Activated T-cell treated with anti-CD3 and anti-CD28 coated beads, Interleukin-2, amount 50 U/mL, for 4 hours (primary cell): ENCODE results near the gene HDAC4. TPM values are rescaled to one million over a fixed set of nuclear protein-coding genes. Genes with fewer than 3 reads are reported as not detected.

Source experiments
- ATAC-seq, 2 donors: fragments of 200-7000 bp; cut with Tn5 transposase; one replicate each; pipeline ENCODE4 v1.10.0; 2021
- DNase-seq: peaks from one replicate; pipeline ENCODE4 v3.0.0-alpha.2; 2020
- H3K27me3 Mint-ChIP-seq: one replicate; pipeline ENCODE4 v1.8.0; 2021; ENCODE audit warnings: low read depth, mixed read lengths
- H3K36me3 Mint-ChIP-seq: one replicate; pipeline ENCODE4 v1.8.0; 2022; ENCODE audit warnings: mixed read lengths; ENCODE audit not compliant: insufficient read depth
- H3K4me1 Mint-ChIP-seq: one replicate; pipeline ENCODE4 v1.8.0; 2021; ENCODE audit warnings: low read depth, mixed read lengths
- H3K4me3 Mint-ChIP-seq: one replicate; pipeline ENCODE4 v1.8.0; 2021; ENCODE audit warnings: mild to moderate bottlenecking, moderate library complexity, mixed read lengths
- H3K9me3 Mint-ChIP-seq: one replicate; pipeline ENCODE4 v1.8.0; 2021; ENCODE audit warnings: mixed read lengths
- total RNA-seq, 3 donors: library from RNA; stranded (reverse); gene quantifications; one replicate each; pipeline ENCODE4 v1.2.1, GENCODE V29; 2021

Gene HDAC4
- total RNA-seq, 3 donors from 2014 or later: 30.4 to 34.1 (median 31.9) TPM

DNA sequence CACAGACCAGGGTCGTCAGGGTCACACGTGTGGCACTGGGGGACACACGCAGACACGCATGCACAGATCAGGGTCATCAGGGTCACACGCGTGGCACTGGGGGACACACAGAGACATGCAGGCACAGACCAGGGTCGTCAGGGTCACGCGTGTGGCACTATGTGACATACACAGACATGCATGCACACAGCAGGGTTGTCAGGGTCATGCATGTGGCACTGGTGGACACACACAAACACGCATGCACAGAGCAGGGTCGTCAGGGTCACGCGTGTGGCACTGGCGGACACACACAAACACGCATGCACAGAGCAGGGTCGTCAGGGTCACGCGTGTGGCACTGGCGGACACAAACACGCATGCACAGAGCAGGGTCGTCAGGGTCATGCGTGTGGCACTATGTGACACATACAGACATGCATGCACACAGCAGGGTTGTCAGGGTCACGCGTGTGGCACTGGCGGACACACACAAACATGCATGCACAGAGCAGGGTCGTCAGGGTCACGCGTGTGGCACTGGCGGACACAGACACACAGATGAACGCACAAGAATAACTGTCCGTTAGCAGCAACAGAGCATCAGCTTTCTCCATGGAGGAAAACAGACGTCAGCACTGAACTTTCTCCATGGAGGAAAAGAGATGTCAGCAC is 34.9 kb downstream of the HDAC4 start:
- H3K4me3 Mint-ChIP-seq: no peak overlapping the region
- no peak for DNase-seq

DNA sequence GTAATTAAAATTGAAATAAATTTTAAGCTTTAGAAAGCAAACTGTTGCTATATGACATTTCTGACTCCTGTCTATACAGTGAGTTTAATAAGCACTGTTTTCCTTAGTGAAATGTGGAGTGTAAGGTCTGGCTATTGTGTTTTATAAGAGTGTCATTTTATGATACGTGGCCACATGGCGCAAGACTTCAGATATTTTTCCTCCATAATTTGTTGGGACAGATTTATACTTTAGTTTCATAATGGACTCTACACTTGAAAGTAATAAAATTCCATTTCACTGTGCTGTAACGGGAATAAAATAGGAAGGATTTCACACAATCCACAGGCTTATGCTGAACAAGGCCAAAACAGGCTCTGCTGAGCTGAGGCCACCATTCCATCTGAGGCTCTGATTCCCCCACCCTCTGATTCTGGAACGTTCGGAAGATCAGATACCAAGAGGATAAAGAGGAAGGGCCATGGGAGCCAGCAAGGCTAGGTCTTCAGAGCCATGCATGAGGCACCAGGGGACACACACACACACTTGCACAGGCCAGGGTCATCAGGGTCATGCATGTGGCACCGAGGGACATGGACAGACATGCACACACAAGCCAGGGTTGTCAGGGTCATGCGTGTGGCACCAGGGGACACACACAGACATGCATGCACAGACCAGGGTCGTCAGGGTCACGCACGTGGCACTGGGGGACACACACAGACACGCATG is 35.6 kb downstream of the HDAC4 start:
- H3K4me1 Mint-ChIP-seq: peaks cover 29% of the 10 kb centered on the region
- ATAC-seq: no peak
- H3K27me3 Mint-ChIP-seq: no peaks in the 10 kb centered on the region
- H3K4me3 Mint-ChIP-seq: no peak overlapping the region
- H3K36me3 Mint-ChIP-seq: peaks cover 3% of the 10 kb centered on the region
- no peak for DNase-seq
- H3K9me3 Mint-ChIP-seq: no peaks in the 10 kb centered on the region

More for the DNA sequence above, 34.9 kb downstream of the HDAC4 start:
- Mint-ChIP-seq H3K4me1 (peaks cover 29% of the 10 kb centered on the region), H3K36me3 (peaks cover 3% of the 10 kb centered on the region), H3K9me3 (no peaks in the 10 kb centered on the region), H3K27me3 (no peaks in the 10 kb centered on the region)
- ATAC-seq: no peak

- H3K9me3 Mint-ChIP-seq: no peaks in the 10 kb centered on the region
- H3K36me3 Mint-ChIP-seq: peaks cover 3% of the 10 kb centered on the region
- ATAC-seq (no peak), DNase-seq (no peak)
- H3K27me3 Mint-ChIP-seq: no peaks in the 10 kb centered on the region
- H3K4me1 Mint-ChIP-seq: peaks cover 27% of the 10 kb centered on the region
- peak overlapping the region; percentile 5 for H3K4me3 Mint-ChIP-seq
Observed at GRCh38 chr2:239363946-239364637, 36.7 kb downstream of the HDAC4 start.

DNA sequence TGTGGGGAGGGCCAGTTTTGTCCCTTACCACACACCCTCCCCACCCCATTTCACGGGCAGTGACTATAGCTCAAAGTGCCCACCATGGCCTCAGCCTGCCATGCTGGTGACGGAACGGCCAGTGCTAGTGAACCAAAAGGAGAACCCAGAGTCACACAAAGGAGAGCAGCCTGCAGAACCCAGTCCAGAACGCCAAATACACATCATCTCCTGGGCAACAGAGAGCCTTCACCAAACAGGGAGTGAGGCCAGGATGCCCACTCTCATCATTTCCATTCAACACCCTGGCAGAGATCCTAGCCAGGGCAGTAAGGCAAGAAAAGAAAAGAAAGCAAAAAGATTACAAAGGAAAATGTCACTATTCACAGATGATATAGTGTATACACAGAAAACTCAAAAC is 38.3 kb downstream of the HDAC4 start:
- Mint-ChIP-seq H3K9me3 (no peaks in the 10 kb centered on the region), H3K36me3 (peaks cover 3% of the 10 kb centered on the region), H3K4me3 (no peak overlapping the region), H3K27me3 (no peaks in the 10 kb centered on the region), H3K4me1 (peaks cover 24% of the 10 kb centered on the region)
- ATAC-seq: no peak
- no peak for DNase-seq

- no peak for DNase-seq
- Mint-ChIP-seq H3K36me3 (peaks cover 3% of the 10 kb centered on the region), H3K9me3 (no peaks in the 10 kb centered on the region), H3K27me3 (no peaks in the 10 kb centered on the region), H3K4me3 (no peak overlapping the region), H3K4me1 (peaks cover 21% of the 10 kb centered on the region)
- ATAC-seq: no peak
Observed at GRCh38 chr2:239361311-239361642, 39.5 kb downstream of the HDAC4 start.

DNA sequence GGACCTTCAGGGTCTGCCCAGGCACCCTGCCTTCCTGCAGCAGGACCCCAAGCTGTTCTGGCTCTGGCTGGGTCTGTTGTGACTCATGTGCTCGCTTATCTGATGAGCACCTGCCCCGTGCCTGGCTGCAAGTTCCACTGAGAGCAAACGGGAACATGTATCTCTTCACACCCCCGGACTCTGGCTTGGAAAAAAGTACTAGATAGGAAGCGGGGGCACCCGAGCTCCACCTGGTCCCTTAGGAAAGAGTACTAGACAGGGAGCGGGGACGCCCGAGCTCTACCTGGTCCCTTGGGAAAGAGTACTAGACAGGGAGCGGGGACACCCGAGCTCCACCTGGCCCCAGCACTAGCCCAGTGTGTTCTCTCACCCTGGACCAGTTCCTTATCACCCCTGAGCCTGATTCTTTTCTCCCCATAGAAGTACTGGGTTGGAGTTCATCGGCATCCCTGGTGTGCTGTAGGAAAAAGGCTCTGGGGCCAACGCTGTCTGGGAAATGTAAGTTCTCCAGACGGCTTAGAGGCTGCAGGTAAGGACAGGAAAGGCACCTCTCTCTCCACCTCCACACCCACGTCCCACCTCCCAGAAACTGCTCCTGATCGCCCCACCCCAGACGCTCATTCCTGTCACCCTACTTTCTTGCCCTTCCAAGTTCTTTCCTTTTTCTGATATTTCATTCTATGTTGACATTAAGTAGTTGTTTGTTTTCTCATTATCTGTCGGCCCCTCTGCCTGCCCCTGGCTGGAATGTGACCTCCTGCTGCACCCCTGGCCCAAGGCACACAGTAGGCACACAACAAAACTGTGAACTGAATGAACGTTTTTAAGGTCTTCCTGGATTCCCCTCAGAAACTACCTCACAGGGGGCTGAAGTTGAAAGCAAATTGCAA is 40.2 kb downstream of the HDAC4 start:
- DNase-seq (no peak), ATAC-seq (no peak)
- Mint-ChIP-seq H3K27me3 (no peaks in the 10 kb centered on the region), H3K4me1 (peaks cover 21% of the 10 kb centered on the region), H3K9me3 (no peaks in the 10 kb centered on the region), H3K4me3 (no peak overlapping the region), H3K36me3 (peaks cover 3% of the 10 kb centered on the region)

DNA sequence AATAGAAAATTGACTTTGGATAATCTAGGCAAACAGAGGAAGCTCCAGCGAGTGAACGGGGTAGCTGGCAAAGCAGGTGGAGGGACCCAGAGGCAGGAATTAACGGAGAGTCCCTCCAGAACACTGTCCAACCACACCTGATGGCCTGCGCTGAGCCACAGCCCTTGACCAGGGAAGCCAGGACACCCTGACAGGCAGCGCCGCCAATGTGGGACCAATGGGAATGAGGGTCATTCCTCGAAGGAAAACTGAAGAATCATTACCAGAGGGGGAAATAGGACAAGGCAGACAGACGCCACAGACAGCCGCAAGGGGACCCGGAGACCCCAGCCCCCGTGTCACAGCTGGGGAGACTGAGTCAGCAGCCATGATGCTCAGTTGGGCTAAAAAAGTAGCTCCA is 40.8 kb downstream of the HDAC4 start:
- peaks cover 6% of the 10 kb centered on the region for H3K9me3 Mint-ChIP-seq
- H3K4me3 Mint-ChIP-seq: no peak overlapping the region
- H3K4me1 Mint-ChIP-seq: peaks cover 17% of the 10 kb centered on the region
- DNase-seq: no peak
- ATAC-seq: no peak
- no peaks in the 10 kb centered on the region for H3K27me3 Mint-ChIP-seq
- peaks cover 8% of the 10 kb centered on the region for H3K36me3 Mint-ChIP-seq

- Mint-ChIP-seq H3K4me3 (no peak overlapping the region), H3K27me3 (no peaks in the 10 kb centered on the region), H3K9me3 (peaks cover 7% of the 10 kb centered on the region), H3K4me1 (peaks cover 14% of the 10 kb centered on the region), H3K36me3 (peaks cover 11% of the 10 kb centered on the region)
- DNase-seq (no peak), ATAC-seq (no peak)
Observed at GRCh38 chr2:239359196-239359912, 41.5 kb downstream of the HDAC4 start.

- H3K9me3 Mint-ChIP-seq: peaks cover 7% of the 10 kb centered on the region
- H3K27me3 Mint-ChIP-seq: no peaks in the 10 kb centered on the region
- DNase-seq (no peak), ATAC-seq (no peak)
- no peak overlapping the region for H3K4me3 Mint-ChIP-seq
- peaks cover 11% of the 10 kb centered on the region for H3K36me3 Mint-ChIP-seq
- H3K4me1 Mint-ChIP-seq: peaks cover 4% of the 10 kb centered on the region
Observed at GRCh38 chr2:239358062-239358754, 42.6 kb downstream of the HDAC4 start.

GRCh38 chr2:239355724-239356123 is 45.1 kb downstream of the HDAC4 start:
- H3K36me3 Mint-ChIP-seq: peaks cover 25% of the 10 kb centered on the region
- no peaks in the 10 kb centered on the region for H3K27me3 Mint-ChIP-seq
- DNase-seq: no peak
- ATAC-seq: no peak
- H3K4me3 Mint-ChIP-seq: no peak overlapping the region
- H3K4me1 Mint-ChIP-seq: no peaks in the 10 kb centered on the region
- H3K9me3 Mint-ChIP-seq: peaks cover 7% of the 10 kb centered on the region

- no peaks in the 10 kb centered on the region for H3K27me3 Mint-ChIP-seq
- peaks cover 25% of the 10 kb centered on the region for H3K36me3 Mint-ChIP-seq
- peaks cover 7% of the 10 kb centered on the region for H3K9me3 Mint-ChIP-seq
- no peak for ATAC-seq
- H3K4me1 Mint-ChIP-seq: no peaks in the 10 kb centered on the region
- no peak for DNase-seq
- H3K4me3 Mint-ChIP-seq: no peak overlapping the region
Observed at GRCh38 chr2:239355139-239355538, 45.7 kb downstream of the HDAC4 start.

DNA sequence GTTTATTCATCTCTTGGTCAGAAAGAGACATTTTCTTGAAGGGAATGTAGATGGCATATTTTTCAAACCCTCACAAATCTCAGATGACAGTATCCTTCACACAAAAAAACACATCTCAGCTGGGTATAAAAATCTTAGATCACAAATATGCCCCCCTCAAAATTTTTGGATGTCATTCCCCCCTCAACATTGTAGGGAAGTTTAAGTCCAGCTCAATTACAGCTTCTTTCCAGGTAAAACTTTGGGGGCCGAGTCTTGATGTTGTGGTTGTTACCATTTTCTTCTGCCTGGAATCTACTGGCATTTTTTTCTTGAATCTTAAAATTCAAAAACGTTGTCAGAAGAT is 46.1 kb downstream of the HDAC4 start:
- DNase-seq (no peak), ATAC-seq (no peak)
- no peaks in the 10 kb centered on the region for H3K4me1 Mint-ChIP-seq
- peaks cover 7% of the 10 kb centered on the region for H3K9me3 Mint-ChIP-seq
- no peak overlapping the region for H3K4me3 Mint-ChIP-seq
- H3K27me3 Mint-ChIP-seq: no peaks in the 10 kb centered on the region
- H3K36me3 Mint-ChIP-seq: peaks cover 26% of the 10 kb centered on the region

- Mint-ChIP-seq H3K4me1 (no peaks in the 10 kb centered on the region), H3K4me3 (no peak overlapping the region), H3K36me3 (peaks cover 31% of the 10 kb centered on the region), H3K9me3 (peaks cover 7% of the 10 kb centered on the region), H3K27me3 (no peaks in the 10 kb centered on the region)
- ATAC-seq (no peak), DNase-seq (no peak)
Observed at GRCh38 chr2:239354132-239354790, 46.6 kb downstream of the HDAC4 start.
